Small intestine (tissue), 7 donors: Measurements from ENCODE around the gene CPT1A. TPM values are rescaled to one million over a fixed set of nuclear protein-coding genes. Genes with fewer than 3 reads are reported as not detected.

Experiments used
- DNase-seq, 2 donors: peaks; one replicate each; pipeline versions ENCODE4 v3.0.0 to v3.0.0-alpha.2; 2013
- FAIRE-seq: peaks from 2 replicates; lab custom pipeline; 2012; peaks lifted over from hg19 to GRCh38; lab: Jason Lieb, UNC
- H3K27ac ChIP-seq, 3 donors: one replicate each; pipeline ENCODE4 v1.5.1; 2013; ENCODE audit warnings: low read length in 2 of 3, mild to moderate bottlenecking in 2 of 3, control low read depth in 1 of 3, inconsistent platforms in 1 of 3, low read depth in 1 of 3, moderate library complexity in 1 of 3
- H3K27me3 ChIP-seq, 3 donors: one replicate each; pipeline ENCODE4 v1.6.1; 2013; ENCODE audit warnings: low read length in 3 of 3, inconsistent platforms in 1 of 3; ENCODE audit not compliant: control insufficient read depth in 3 of 3, insufficient read depth in 3 of 3
- H3K36me3 ChIP-seq, 3 donors: one replicate each; pipeline ENCODE4 v1.6.1; 2013; ENCODE audit warnings: low read length in 3 of 3, inconsistent platforms in 1 of 3, low read depth in 1 of 3, mild to moderate bottlenecking in 1 of 3, moderate library complexity in 1 of 3; ENCODE audit not compliant: control insufficient read depth in 3 of 3, insufficient read depth in 2 of 3
- H3K4me1 ChIP-seq, 3 donors: one replicate each; pipeline ENCODE4 v1.6.1; 2013; ENCODE audit warnings: low read length in 2 of 3, inconsistent platforms in 1 of 3, low read depth in 1 of 3, mild to moderate bottlenecking in 1 of 3, moderate library complexity in 1 of 3; ENCODE audit not compliant: control insufficient read depth in 3 of 3, insufficient read depth in 2 of 3
- H3K4me3 ChIP-seq, 3 donors: one replicate each; pipeline ENCODE4 v1.5.1; 2013; ENCODE audit warnings: low read length in 3 of 3, control low read depth in 1 of 3, inconsistent platforms in 1 of 3, low read depth in 1 of 3, mild to moderate bottlenecking in 1 of 3, moderate library complexity in 1 of 3
- H3K9me3 ChIP-seq, 2 donors: one replicate each; pipeline ENCODE4 v1.6.1; 2013; ENCODE audit warnings: low read depth in 1 of 2, low read length in 1 of 2; ENCODE audit not compliant: control insufficient read depth in 2 of 2, insufficient read depth in 1 of 2
- WGBS, 3 donors: extraction: QIAGEN DNeasy Blood & Tissue Kit; methylation state at CpG; one replicate each; pipeline ENCODE4 v1.1.7; 2013; 5-methylcytosine and 5-hydroxymethylcytosine counted together
- polyA plus RNA-seq, 4 donors: library from polyadenylated mRNA; stranded (reverse) in 3 of 4; unstranded in 1 of 4; fragments of 200-250 nt in 3 of 4; fragments of 120-200 nt in 1 of 4; gene quantifications; one replicate each; pipeline versions ENCODE4 v1.2.1 to v1.2.3, GENCODE V29; 2013
- donor health status: healthy with polysubstance abuse.
- donor health status: control.
- donor health status: control.
- donor health status: Bipolar disorder and iron deficiency.
- donor health status: healthy.

CPT1A gene
- polyA plus RNA-seq, 4 donors: 29.5 to 34.9 (median 31.5) TPM

DNA sequence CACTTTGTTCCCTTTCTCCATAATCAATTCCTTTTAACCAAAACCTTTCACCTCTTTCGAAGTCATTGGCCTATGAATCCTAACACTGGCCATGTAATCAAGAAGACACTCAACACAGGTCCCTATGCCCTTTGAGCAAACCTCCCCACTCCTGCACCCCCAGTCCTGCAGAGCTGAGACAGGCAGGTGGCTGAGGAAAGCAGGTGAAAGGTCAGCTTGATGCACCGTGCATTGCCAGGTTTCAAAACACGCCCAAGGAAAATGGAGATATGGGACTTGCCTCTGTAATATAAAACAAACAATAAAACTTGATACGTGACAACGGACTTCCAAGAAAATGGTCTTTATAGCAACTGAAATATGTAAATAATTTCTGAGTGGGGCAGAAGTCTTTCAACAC is 10.6 kb downstream of the CPT1A start:
- H3K36me3 ChIP-seq: peaks cover 0 to 41% (median 0%) of the 10 kb centered on the region in 3 donors
- H3K4me3 ChIP-seq: no peak overlapping the region
- DNase-seq: peak; percentile 93 to 98
- FAIRE-seq: peak; percentile 30
- H3K4me1 ChIP-seq: peaks cover 9 to 52% (median 14%) of the 10 kb centered on the region in 3 donors
- H3K27me3 ChIP-seq: no peaks in the 10 kb centered on the region
- no peaks in the 10 kb centered on the region for H3K9me3 ChIP-seq
- peak overlapping the region; percentile 74 to 80 (median 76) for H3K27ac ChIP-seq
- 20 to 64% (median 36%) methylated on average over 5 of the region's 5 CpGs for WGBS, 3 donors

- no peak for DNase-seq
- Histone ChIP-seq H3K27ac (peak overlapping the region in 1 of 3 donors; percentile 45), H3K9me3 (no peaks in the 10 kb centered on the region), H3K36me3 (peaks cover 0 to 37% (median 0%) of the 10 kb centered on the region in 3 donors), H3K27me3 (no peaks in the 10 kb centered on the region), H3K4me3 (no peak overlapping the region), H3K4me1 (peaks cover 8 to 58% (median 9%) of the 10 kb centered on the region in 3 donors)
- FAIRE-seq: no peak
- WGBS, 3 donors: 52 to 80% (median 75%) methylated on average over 15 of the region's 15 CpGs
These were observed 12.1 kb downstream of the CPT1A start for GRCh38 chr11:68829581-68829980.

- Histone ChIP-seq H3K4me3 (no peak overlapping the region), H3K4me1 (peaks cover 8 to 58% (median 9%) of the 10 kb centered on the region in 3 donors), H3K27ac (peak overlapping the region in 2 of 3 donors; percentile 3 to 45), H3K27me3 (no peaks in the 10 kb centered on the region), H3K36me3 (peaks cover 0 to 35% (median 0%) of the 10 kb centered on the region in 3 donors), H3K9me3 (no peaks in the 10 kb centered on the region)
- FAIRE-seq: no peak
- DNase-seq: no peak
- 26 to 52% (median 30%) methylated on average over 12 of the region's 12 CpGs for WGBS, 3 donors
These were observed 12.8 kb downstream of the CPT1A start for GRCh38 chr11:68828957-68829356.

- Histone ChIP-seq H3K4me1 (peaks cover 8 to 55% (median 9%) of the 10 kb centered on the region in 3 donors), H3K9me3 (no peaks in the 10 kb centered on the region), H3K27me3 (no peaks in the 10 kb centered on the region), H3K4me3 (no peak overlapping the region), H3K36me3 (peaks cover 0 to 32% (median 0%) of the 10 kb centered on the region in 3 donors), H3K27ac (peak overlapping the region in 2 of 3 donors; percentile 3 to 64)
- DNase-seq: no peak
- FAIRE-seq: no peak
- 42 to 56% (median 45%) methylated on average over 14 to 20 of the region's 20 CpGs for WGBS, 3 donors
These were observed 13.4 kb downstream of the CPT1A start for GRCh38 chr11:68828155-68828931.

GRCh38 chr11:68827733-68828132 is 14.0 kb downstream of the CPT1A start:
- peaks cover 0 to 26% (median 0%) of the 10 kb centered on the region in 3 donors for H3K36me3 ChIP-seq
- H3K27ac ChIP-seq: peak overlapping the region in 2 of 3 donors; percentile 3 to 64
- H3K27me3 ChIP-seq: no peaks in the 10 kb centered on the region
- H3K4me1 ChIP-seq: peaks cover 6 to 49% (median 8%) of the 10 kb centered on the region in 3 donors
- H3K4me3 ChIP-seq: no peak overlapping the region
- 50 to 63% (median 52%) methylated on average over 8 of the region's 8 CpGs for WGBS, 3 donors
- H3K9me3 ChIP-seq: no peaks in the 10 kb centered on the region
- FAIRE-seq (no peak), DNase-seq (peak in 1 of 2 donors; percentile 41)

GRCh38 chr11:68826726-68827125 is 15.0 kb downstream of the CPT1A start:
- Histone ChIP-seq H3K36me3 (peaks cover 0 to 29% (median 0%) of the 10 kb centered on the region in 3 donors), H3K4me3 (no peak overlapping the region), H3K4me1 (peaks cover 5 to 39% (median 8%) of the 10 kb centered on the region in 3 donors), H3K9me3 (no peaks in the 10 kb centered on the region), H3K27ac (peak overlapping the region in 2 of 3 donors; percentile 58 to 69), H3K27me3 (no peaks in the 10 kb centered on the region)
- WGBS, 3 donors: 23 to 72% (median 40%) methylated on average over 9 of the region's 9 CpGs
- FAIRE-seq: no peak
- peak in 1 of 2 donors; percentile 76 for DNase-seq

- Histone ChIP-seq H3K27me3 (no peaks in the 10 kb centered on the region), H3K9me3 (no peaks in the 10 kb centered on the region), H3K27ac (peak overlapping the region; percentile 42 to 83 (median 61)), H3K4me1 (peaks cover 5 to 29% (median 5%) of the 10 kb centered on the region in 3 donors), H3K4me3 (no peak overlapping the region), H3K36me3 (peaks cover 0 to 32% (median 0%) of the 10 kb centered on the region in 3 donors)
- 22 to 45% (median 28%) methylated on average over 6 to 7 of the region's 7 CpGs for WGBS, 3 donors
- FAIRE-seq (no peak), DNase-seq (peak; percentile 85 to 89)
These were observed 16.1 kb downstream of the CPT1A start for GRCh38 chr11:68825571-68825970.

DNA sequence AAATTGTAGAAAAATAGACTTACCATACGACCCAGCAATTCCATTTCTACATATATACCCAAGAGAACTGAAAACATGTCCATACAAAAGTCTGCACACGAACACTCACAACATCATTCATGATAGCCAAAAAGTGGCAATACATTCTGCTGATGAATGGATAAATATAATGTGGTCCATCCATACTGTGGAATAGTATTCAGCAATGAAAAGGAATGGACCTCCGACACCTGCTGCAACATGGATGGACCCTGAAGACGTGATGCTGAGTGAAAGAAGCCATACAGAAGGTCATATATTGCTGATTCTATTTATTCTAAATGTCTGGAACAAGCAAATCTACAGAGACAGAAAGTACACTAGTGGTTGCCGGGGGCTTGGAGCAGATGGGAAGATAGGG is 19.2 kb downstream of the CPT1A start:
- 79 to 96% (median 94%) methylated on average over 5 of the region's 5 CpGs for WGBS, 3 donors
- DNase-seq: no peak
- H3K9me3 ChIP-seq: no peaks in the 10 kb centered on the region
- H3K27me3 ChIP-seq: no peaks in the 10 kb centered on the region
- H3K27ac ChIP-seq: no peak overlapping the region
- no peak for FAIRE-seq
- H3K36me3 ChIP-seq: peaks cover 0 to 26% (median 0%) of the 10 kb centered on the region in 3 donors
- no peak overlapping the region for H3K4me3 ChIP-seq
- H3K4me1 ChIP-seq: peaks cover 2 to 11% (median 3%) of the 10 kb centered on the region in 3 donors
